ENCODE results near the gene VPS13D.

- TF ChIP-seq, protein P1, sequence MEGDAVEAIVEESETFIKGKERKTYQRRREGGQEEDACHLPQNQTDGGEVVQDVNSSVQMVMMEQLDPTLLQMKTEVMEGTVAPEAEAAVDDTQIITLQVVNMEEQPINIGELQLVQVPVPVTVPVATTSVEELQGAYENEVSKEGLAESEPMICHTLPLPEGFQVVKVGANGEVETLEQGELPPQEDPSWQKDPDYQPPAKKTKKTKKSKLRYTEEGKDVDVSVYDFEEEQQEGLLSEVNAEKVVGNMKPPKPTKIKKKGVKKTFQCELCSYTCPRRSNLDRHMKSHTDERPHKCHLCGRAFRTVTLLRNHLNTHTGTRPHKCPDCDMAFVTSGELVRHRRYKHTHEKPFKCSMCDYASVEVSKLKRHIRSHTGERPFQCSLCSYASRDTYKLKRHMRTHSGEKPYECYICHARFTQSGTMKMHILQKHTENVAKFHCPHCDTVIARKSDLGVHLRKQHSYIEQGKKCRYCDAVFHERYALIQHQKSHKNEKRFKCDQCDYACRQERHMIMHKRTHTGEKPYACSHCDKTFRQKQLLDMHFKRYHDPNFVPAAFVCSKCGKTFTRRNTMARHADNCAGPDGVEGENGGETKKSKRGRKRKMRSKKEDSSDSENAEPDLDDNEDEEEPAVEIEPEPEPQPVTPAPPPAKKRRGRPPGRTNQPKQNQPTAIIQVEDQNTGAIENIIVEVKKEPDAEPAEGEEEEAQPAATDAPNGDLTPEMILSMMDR (conservative IDR thresholded peaks at IDR 0.05; ENCODE audit: low read depth, low read length), result no peak
- TF ChIP-seq POLR2A (IDR thresholded peaks at IDR 0.05; ENCODE audit: low read depth, low read length) (no peak), MAZ (IDR thresholded peaks at IDR 0.05; ENCODE audit: borderline replicate concordance, low read depth, low read length) (no peak), FOS (IDR thresholded peaks at IDR 0.05; ENCODE audit: low read depth, low read length) (no peak), RFX5 (IDR thresholded peaks at IDR 0.05; ENCODE audit: low read depth, low read length) (no peak), SMC3 (IDR thresholded peaks at IDR 0.05; ENCODE audit: low read depth, low read length) (no peak), RCOR1 (IDR thresholded peaks at IDR 0.05; ENCODE audit: insufficient replicate concordance, low read length) (no peak), RAD21 (IDR thresholded peaks at IDR 0.05; ENCODE audit: low read length) (no peak), USF2 (IDR thresholded peaks at IDR 0.05; ENCODE audit: low read depth, low read length) (no peak)
- TF ChIP-seq, protein P2, sequence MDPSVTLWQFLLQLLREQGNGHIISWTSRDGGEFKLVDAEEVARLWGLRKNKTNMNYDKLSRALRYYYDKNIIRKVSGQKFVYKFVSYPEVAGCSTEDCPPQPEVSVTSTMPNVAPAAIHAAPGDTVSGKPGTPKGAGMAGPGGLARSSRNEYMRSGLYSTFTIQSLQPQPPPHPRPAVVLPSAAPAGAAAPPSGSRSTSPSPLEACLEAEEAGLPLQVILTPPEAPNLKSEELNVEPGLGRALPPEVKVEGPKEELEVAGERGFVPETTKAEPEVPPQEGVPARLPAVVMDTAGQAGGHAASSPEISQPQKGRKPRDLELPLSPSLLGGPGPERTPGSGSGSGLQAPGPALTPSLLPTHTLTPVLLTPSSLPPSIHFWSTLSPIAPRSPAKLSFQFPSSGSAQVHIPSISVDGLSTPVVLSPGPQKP (IDR thresholded peaks at IDR 0.05; ENCODE audit: borderline replicate concordance, low read depth, low read length), result no peak
Observed at GRCh38 chr1:12524266-12524665, 294.4 kb downstream of the VPS13D start.
